ENCODE results near the gene CRELD1.

The CRELD1 gene

DNA sequence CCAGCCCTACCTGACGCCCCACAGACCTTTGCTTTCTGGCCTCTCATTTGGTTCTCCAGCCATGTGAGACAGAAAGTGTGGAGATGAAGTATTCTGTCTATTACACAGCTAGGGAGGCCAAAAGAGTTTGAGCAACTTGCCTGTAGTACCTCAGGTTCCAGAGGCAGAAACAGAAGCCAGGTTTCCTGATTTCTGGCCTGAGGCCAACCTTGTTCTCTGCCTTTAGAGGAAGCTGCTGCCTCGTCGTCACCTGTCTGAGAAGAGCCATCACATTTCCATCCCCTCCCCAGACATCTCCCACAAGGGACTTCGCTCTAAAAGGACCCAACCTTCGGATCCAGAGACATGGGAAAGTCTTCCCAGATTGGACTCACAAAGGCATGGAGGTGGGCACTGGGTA, 27.2 kb upstream of the CRELD1 start:
- DNase-seq = no peak

- DNase-seq = no peak
Measured at GRCh38 chr3:9908286-9908685, 25.3 kb upstream of the CRELD1 start.

GRCh38 chr3:9909221-9910013, 24.2 kb upstream of the CRELD1 start:
- DNase-seq = no peak

- DNase-seq = no peak
Measured at GRCh38 chr3:9911863-9912262, 21.8 kb upstream of the CRELD1 start.

- DNase-seq = no peak
Measured at GRCh38 chr3:9912294-9912935, 21.2 kb upstream of the CRELD1 start.

DNA sequence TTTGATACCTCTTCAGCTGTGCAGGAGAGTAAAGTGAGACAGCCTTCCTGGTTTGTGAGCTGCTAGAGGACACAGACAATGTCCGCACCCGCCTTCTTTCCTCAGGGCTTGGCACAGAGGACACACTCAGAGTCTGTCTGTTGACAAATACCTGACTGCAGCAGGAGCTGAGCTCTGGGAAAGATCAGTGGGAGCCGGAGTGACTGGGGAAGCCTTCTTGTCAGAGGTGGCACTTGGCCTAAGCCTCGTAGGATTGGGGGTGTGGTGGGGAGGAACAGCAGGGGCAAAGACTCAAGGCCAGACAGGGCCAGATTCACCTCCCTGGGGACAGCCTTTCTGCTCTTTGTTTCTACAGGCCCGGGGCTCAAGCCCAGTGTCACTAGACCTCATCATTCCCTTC, 20.0 kb upstream of the CRELD1 start:
- DNase-seq = no peak

GRCh38 chr3:9914011-9914410, 19.6 kb upstream of the CRELD1 start:
- DNase-seq = no peak

DNA sequence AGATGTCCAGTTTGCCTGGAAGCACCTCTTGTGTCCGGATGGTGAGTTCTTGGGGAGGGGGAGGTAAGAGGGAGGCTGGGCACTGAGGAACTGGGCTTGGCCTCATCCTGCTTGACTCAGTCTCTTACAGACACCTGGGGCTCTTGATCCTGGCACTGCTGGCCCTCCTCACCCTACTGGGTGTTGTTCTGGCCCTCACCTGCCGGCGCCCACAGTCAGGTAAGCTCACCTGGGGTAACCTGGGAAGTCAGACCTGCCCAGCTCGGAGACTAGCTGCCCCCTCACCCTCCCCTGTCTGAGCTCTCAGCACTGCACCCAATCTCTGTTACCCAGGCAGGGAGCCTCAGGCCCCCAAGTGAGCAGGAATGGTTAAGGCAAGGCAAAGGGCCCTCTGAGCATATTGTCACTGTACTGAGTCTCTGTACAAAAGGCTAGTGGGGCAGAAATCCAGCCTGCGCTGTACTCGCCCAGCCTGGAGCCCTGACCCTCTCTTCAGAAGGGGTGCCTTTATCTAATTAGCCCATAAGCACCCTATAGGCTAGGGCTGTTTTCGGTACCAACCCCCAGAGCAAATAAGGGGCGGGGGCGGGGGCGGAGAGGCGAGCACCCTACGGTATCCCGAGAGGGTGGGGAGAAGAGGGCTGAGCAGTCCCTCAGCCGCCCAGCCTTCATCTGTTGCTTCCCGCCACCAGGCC, 18.9 kb upstream of the CRELD1 start:
- DNase-seq = no peak

- peak; percentile 85 for DNase-seq
Measured at GRCh38 chr3:9915254-9916141, 18.1 kb upstream of the CRELD1 start.

GRCh38 chr3:9916346-9916733, 17.3 kb upstream of the CRELD1 start:
- DNase-seq = no peak

GRCh38 chr3:9916734-9917680, 16.6 kb upstream of the CRELD1 start, which contains the start of gene IL17RC:
Gene IL17RC, plus strand, starts transcription at chr3:9917098. Its CDS starts 218 bp downstream, at chr3:9917316.
- peak; percentile 89 for DNase-seq

DNA sequence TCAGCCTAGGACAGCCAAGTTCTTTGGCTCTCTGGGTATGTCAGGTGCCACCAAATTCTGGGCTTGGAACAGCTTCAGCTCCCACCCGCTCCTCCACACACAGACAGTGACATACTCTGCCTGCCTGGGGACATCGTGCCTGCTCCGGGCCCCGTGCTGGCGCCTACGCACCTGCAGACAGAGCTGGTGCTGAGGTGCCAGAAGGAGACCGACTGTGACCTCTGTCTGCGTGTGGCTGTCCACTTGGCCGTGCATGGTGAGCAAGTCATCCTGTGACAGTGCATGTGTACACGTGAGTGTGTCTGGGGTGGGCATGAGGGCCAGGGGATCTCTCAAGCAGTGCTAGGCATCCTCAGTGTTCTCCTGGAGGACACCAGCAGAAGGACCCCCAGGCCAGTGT, 15.8 kb upstream of the CRELD1 start:
- DNase-seq = no peak

- DNase-seq = no peak
Measured at GRCh38 chr3:9918261-9919038, 15.2 kb upstream of the CRELD1 start.

GRCh38 chr3:9928158-9928557, 5.5 kb upstream of the CRELD1 start:
- no peak for DNase-seq

- no peak for DNase-seq
Measured at GRCh38 chr3:9930804-9931418, 2.7 kb upstream of the CRELD1 start.

GRCh38 chr3:9932535-9932842, 1.1 kb upstream of the CRELD1 start:
- no peak for DNase-seq

DNA sequence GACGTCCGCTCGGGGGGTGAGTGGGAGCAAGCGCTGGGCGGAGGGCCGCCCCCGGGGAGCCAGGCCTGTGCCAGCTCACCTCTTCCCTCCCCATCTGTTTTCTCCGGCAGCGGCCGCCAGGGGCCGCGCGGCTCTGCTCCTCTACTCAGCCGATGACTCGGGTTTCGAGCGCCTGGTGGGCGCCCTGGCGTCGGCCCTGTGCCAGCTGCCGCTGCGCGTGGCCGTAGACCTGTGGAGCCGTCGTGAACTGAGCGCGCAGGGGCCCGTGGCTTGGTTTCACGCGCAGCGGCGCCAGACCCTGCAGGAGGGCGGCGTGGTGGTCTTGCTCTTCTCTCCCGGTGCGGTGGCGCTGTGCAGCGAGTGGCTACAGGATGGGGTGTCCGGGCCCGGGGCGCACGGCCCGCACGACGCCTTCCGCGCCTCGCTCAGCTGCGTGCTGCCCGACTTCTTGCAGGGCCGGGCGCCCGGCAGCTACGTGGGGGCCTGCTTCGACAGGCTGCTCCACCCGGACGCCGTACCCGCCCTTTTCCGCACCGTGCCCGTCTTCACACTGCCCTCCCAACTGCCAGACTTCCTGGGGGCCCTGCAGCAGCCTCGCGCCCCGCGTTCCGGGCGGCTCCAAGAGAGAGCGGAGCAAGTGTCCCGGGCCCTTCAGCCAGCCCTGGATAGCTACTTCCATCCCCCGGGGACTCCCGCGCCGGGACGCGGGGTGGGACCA, 632 bp upstream of the CRELD1 start:
- DNase-seq = peak; percentile 85

- no peak for DNase-seq
Measured at GRCh38 chr3:9934235-9934621, 594 bp downstream of the CRELD1 start.

DNA sequence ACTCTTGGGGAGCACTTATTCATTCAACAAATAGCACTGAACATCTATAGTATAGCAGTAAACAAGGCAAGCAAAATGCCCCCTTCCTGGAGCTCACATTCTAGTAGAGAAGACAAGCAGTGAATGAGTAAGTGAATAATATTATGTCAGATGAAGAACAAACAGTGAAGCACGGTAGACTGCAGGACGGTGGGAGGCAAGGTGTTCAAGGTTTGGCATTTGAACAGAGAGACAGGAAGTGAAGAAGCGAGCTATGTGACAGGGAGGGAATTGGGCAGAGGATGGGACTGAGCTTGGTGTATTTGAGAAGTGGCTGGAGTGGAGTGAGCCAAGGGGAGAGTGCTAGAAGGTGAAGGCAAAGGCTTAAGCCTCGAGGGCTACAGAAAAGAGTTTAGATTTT, 1.4 kb downstream of the CRELD1 start:
- DNase-seq = no peak

GRCh38 chr3:9935966-9936510, 2.4 kb downstream of the CRELD1 start:
- DNase-seq = no peak

Measured in right forelimb (tissue), 1 donor.